Measurements from ENCODE around the gene SESN3.

DNA sequence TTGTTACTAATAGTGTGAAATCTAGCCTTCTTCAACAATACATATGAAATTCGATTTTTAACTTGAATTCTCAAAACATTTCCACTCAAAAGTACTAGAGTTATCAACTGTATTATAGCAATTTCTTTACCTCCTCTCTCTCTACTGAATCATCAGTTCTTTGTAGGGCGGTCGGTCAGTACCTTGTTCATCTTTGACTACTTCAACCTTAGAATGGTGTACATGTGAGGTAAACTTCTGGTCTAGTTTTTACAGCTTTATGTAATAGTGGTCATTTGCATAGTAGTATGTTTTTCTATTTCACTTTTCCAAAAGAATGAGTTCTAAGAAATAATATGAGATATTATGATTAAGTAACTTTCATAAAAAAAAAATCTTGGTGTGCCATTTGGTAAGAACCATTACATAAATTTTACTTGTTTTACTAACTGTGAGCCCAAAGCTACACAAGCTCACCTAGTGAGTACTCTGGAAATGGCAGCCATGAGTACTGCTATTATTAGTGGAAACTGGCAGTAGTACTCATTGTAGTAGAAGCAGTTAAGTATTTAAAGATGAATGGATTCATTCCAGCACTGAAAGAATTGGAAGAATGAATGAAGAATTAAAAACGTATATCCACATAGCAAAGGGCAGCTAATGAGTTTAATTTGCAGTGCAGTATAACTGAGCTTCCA, 30.1 kb downstream of the SESN3 start:
- TF ChIP-seq FOXK2 (IDR thresholded peaks at IDR 0.05) (no peak), HDGF (IDR thresholded peaks at IDR 0.05; ENCODE audit: borderline replicate concordance) (no peak), SP1 (IDR thresholded peaks at IDR 0.05) (no peak), NFRKB (IDR thresholded peaks at IDR 0.05) (no peak), L3MBTL2 (conservative IDR thresholded peaks at IDR 0.05) (no peak), FOXM1 (IDR thresholded peaks at IDR 0.05; ENCODE audit: borderline replicate concordance) (no peak), FOXA1 (IDR thresholded peaks at IDR 0.05) (no peak), ZNF384 (IDR thresholded peaks at IDR 0.05) (no peak), BHLHE40 (IDR thresholded peaks at IDR 0.05; ENCODE audit: borderline replicate concordance) (no peak), ARNT (IDR thresholded peaks at IDR 0.05) (no peak)

Data from HEK293T (cell line).